Hepatocyte (in vitro differentiated cells): ENCODE measurements around the gene SORL1.

Source experiments
- CTCF ChIP-seq: fragments of 200-600 bp; sonication (generic); IDR thresholded peaks from 2 replicates; pipeline ENCODE4 v1.5.1; 2016; ENCODE audit warnings: antibody characterized with exemption, mild to moderate bottlenecking; ENCODE audit not compliant: poor library complexity
- EZH2 ChIP-seq: fragments of 200-600 bp; sonication (generic); IDR thresholded peaks from 2 replicates; pipeline ENCODE4 v1.6.1; 2016; ENCODE audit warnings: antibody characterized with exemption, mild to moderate bottlenecking, borderline replicate concordance
- EZH2phosphoT487 ChIP-seq: fragments of 200-600 bp; sonication (generic); IDR thresholded peaks from one replicate; pipeline ENCODE4 v1.6.1; 2018; ENCODE audit warnings: antibody characterized with exemption, mild to moderate bottlenecking, low read depth, moderate library complexity; ENCODE audit not compliant: unreplicated experiment, severe bottlenecking

- no peak for TF ChIP-seq CTCF
- TF ChIP-seq EZH2phosphoT487: no peak
- TF ChIP-seq EZH2: no peak
These were observed 198.5 kb downstream of the SORL1 start for GRCh38 chr11:121650351-121651256.
